K562 (cell line): ENCODE results near the gene LRRC75A. TPM values are rescaled to one million over a fixed set of nuclear protein-coding genes. Genes with fewer than 3 reads are reported as not detected.
A peak's percentile ranks its signal among the peaks of the same experiment; 100 is the strongest.

Experiments
- CREB5 ChIP-seq: fragments of 250-450 bp; sonication (Bioruptor Pico); IDR thresholded peaks from 2 replicates; pipeline ENCODE4 v1.5.0; 2020; ENCODE audit warnings: mild to moderate bottlenecking
- FIP1L1 ChIP-seq: fragments of 200-400 bp; formaldehyde crosslinking; IDR thresholded peaks from 2 replicates; pipeline ENCODE4 v1.6.1; 2018; ENCODE audit warnings: mild to moderate bottlenecking, low read depth, low read length; ENCODE audit not compliant: poor library complexity, severe bottlenecking
- FOXK2 ChIP-seq, 2 experiments: fragments of 450-650 bp; IDR thresholded peaks in 1 of 2; conservative IDR thresholded peaks in 1 of 2; 2 replicates each; pipeline ENCODE4 v1.6.1; 2016; ENCODE audit warnings: low read depth in 2 of 2, mild to moderate bottlenecking in 1 of 2
- GTF2A2 ChIP-seq: IDR thresholded peaks from 2 replicates; pipeline ENCODE4 v1.6.1; 2016; ENCODE audit warnings: mild to moderate bottlenecking, missing genetic modification characterization, missing compliant biosample characterization
- HEY1 ChIP-seq: fragments of 250-450 bp; sonication (Bioruptor Pico); IDR thresholded peaks from 2 replicates; pipeline ENCODE4 v1.5.0; 2020; ENCODE audit warnings: mild to moderate bottlenecking, moderate library complexity, borderline replicate concordance
- HIVEP1 ChIP-seq: fragments of 250-450 bp; sonication (Bioruptor Pico); IDR thresholded peaks from 2 replicates; pipeline ENCODE4 v1.4.0; 2020; ENCODE audit warnings: mild to moderate bottlenecking
- HNRNPH1 ChIP-seq: fragments of 200-400 bp; formaldehyde crosslinking; optimal IDR thresholded peaks from 2 replicates; pipeline ENCODE3; 2017; ENCODE audit warnings: low read depth, mild to moderate bottlenecking, low read length, moderate library complexity
- KDM1A ChIP-seq, 2 experiments: fragments of 450-650 bp; IDR thresholded peaks; 2 replicates each; pipeline ENCODE4 v1.6.1; 2016; ENCODE audit warnings: mild to moderate bottlenecking in 2 of 2
- KDM5B ChIP-seq: fragments of 200-600 bp; sonication (generic); IDR thresholded peaks from 2 replicates; pipeline ENCODE4 v1.6.1; 2012; ENCODE audit warnings: low read depth, mild to moderate bottlenecking, moderate library complexity, low read length, control low read depth, inconsistent platforms; ENCODE audit not compliant: insufficient replicate concordance
- KLF1 ChIP-seq: fragments of 450-650 bp; IDR thresholded peaks from 2 replicates; pipeline ENCODE4 v1.6.1; 2016; ENCODE audit warnings: missing genetic modification characterization, missing compliant biosample characterization
- PCBP1 ChIP-seq: fragments of 200-400 bp; formaldehyde crosslinking; IDR thresholded peaks from 2 replicates; pipeline ENCODE4 v1.6.1; 2018; ENCODE audit warnings: mild to moderate bottlenecking, low read depth, low read length; ENCODE audit not compliant: poor library complexity, severe bottlenecking
- PHB2 ChIP-seq: fragments of 450-650 bp; IDR thresholded peaks from 2 replicates; pipeline ENCODE4 v1.6.1; 2017; ENCODE audit warnings: low read depth
- POLR2A ChIP-seq: fragments of 450-650 bp; conservative IDR thresholded peaks from 2 replicates; pipeline ENCODE4 v1.6.1; 2016
- RBM39 ChIP-seq: fragments of 200-400 bp; formaldehyde crosslinking; optimal IDR thresholded peaks from 2 replicates; pipeline ENCODE3; 2018; ENCODE audit warnings: low read depth, low read length
- SAFB ChIP-seq: fragments of 200-400 bp; formaldehyde crosslinking; IDR thresholded peaks from 2 replicates; pipeline ENCODE4 v1.6.1; 2017; ENCODE audit warnings: low read depth, low read length, borderline replicate concordance
- SIX5 ChIP-seq, 2 experiments: IDR thresholded peaks; 2 replicates each; pipeline ENCODE4 v1.6.1; 2011; ENCODE audit warnings: low read length in 2 of 2, borderline replicate concordance in 1 of 2, low read depth in 1 of 2, mild to moderate bottlenecking in 1 of 2, moderate library complexity in 1 of 2; ENCODE audit not compliant: insufficient read depth in 1 of 2
- SMARCA5 ChIP-seq: fragments of 450-650 bp; IDR thresholded peaks from 2 replicates; pipeline ENCODE4 v1.6.1; 2016
- SMARCC2 ChIP-seq: fragments of 450-650 bp; IDR thresholded peaks from 2 replicates; pipeline ENCODE4 v1.6.1; 2017; ENCODE audit warnings: antibody characterized with exemption, moderate library complexity, mild to moderate bottlenecking, low read depth
- SREBF2 ChIP-seq: sonication (generic); formaldehyde crosslinking; IDR thresholded peaks from 2 replicates; pipeline ENCODE4 v1.4.0; 2020; ENCODE audit warnings: mild to moderate bottlenecking, missing genetic modification reagents
- SRF ChIP-seq, 2 experiments: fragments of 250-450, 450-650 bp in 1 of 2; sonication (Bioruptor Pico) in 1 of 2; sonication (generic) in 1 of 2; formaldehyde crosslinking; IDR thresholded peaks; 2 replicates each; pipeline versions ENCODE4 v1.5.0 to v1.5.1; 2020 to 2022; ENCODE audit warnings: mild to moderate bottlenecking in 1 of 2, missing genetic modification reagents in 1 of 2
- ZFP1 ChIP-seq: fragments of 450-650 bp; formaldehyde crosslinking; IDR thresholded peaks from 2 replicates; pipeline ENCODE4 v1.4.0; 2020; ENCODE audit warnings: mild to moderate bottlenecking, mixed read lengths
- ZFP91 ChIP-seq: sonication (generic); formaldehyde crosslinking; IDR thresholded peaks from 2 replicates; pipeline ENCODE4 v1.8.0; 2022; ENCODE audit warnings: mild to moderate bottlenecking, missing genetic modification reagents
- ZNF146 ChIP-seq: IDR thresholded peaks from one replicate; pipeline ENCODE4 v1.6.1; 2018; ENCODE audit warnings: missing compliant biosample characterization; ENCODE audit not compliant: unreplicated experiment
- polyA plus RNA-seq, 8 experiments: library from polyadenylated mRNA; depleted of rRNA in 4 of 8; stranded (reverse) in 5 of 8; unstranded in 3 of 8; fragments of >200 nt; fragmentation: Nextera tagmentation in 2 of 8; fragmentation: Illumina TruSeq in 1 of 8; extraction: Ambion mirVana in 2 of 8; extraction: Trizol in 1 of 8; gene quantifications; 2 replicates each; pipeline versions ENCODE4 v1.2.1 to v1.2.3, GENCODE V29; 2011 to 2014; ENCODE audit warnings: inconsistent platforms in 1 of 8, missing spikeins in 1 of 8
- total RNA-seq, 7 experiments: library from RNA; depleted of rRNA in 6 of 7; stranded (reverse); fragments of >200 nt in 6 of 7; fragmentation: Illumina TruSeq in 2 of 7; extraction: Trizol in 2 of 7; gene quantifications; 2 replicates each; pipeline versions ENCODE4 v1.2.1 to v1.2.3, GENCODE V29; 2011 to 2021; ENCODE audit warnings: low replicate concordance in 1 of 7

The LRRC75A gene
- total and polyA plus RNA-seq, 9 of the 15 experiments (the other 6 are each of a cell fraction or from before 2014, with no cell fraction given), result 0.04 to 0.34 (median 0.08) TPM; not detected in 5

- TF ChIP-seq KLF1 (no peak), ZNF146 (no peak), PCBP1 (no peak), CREB5 (CRISPR knock-in tag) (no peak), FIP1L1 (peak; percentile 65), GTF2A2 (tag) (no peak), HEY1 (no peak), KDM1A (IDR thresholded peaks at IDR 0.05) (no peak), ZFP1 (CRISPR knock-in tag) (no peak), SREBF2 (CRISPR knock-in tag) (no peak), KDM5B (peak; percentile 21), SAFB (no peak), FOXK2 (conservative IDR thresholded peaks at IDR 0.05 in 1 of 2, IDR thresholded peaks at IDR 0.05 in 1 of 2; ENCODE audit: low read depth in 2 of 2) (no peak), PHB2 (no peak), HNRNPH1 (no peak), SIX5 (IDR thresholded peaks at IDR 0.05; ENCODE audit: borderline replicate concordance in 1 of 2, insufficient read depth in 1 of 2, low read depth in 1 of 2, low read length in 2 of 2) (no peak), POLR2A (peak; percentile 72), RBM39 (peak; percentile 68), SMARCA5 (no peak), SRF (CRISPR knock-in tag; IDR thresholded peaks at IDR 0.05) (no peak), HIVEP1 (CRISPR knock-in tag) (no peak), ZFP91 (CRISPR knock-in tag) (no peak), SMARCC2 (no peak)
Observed at GRCh38 chr17:16443511-16444257, 48.3 kb downstream of the LRRC75A start (continued).
